ENCODE data around the gene TOMM7. TPM values are rescaled to one million over a fixed set of nuclear protein-coding genes. Genes with fewer than 3 reads are reported as not detected.
"Not testable (repeated sequence)": the region's sequence is repeated elsewhere in the genome, so short reads cannot be mapped to it uniquely, and the experiment has no call there.

The TOMM7 gene
- total RNA-seq, 1 experiment from 2014 or later, result 272 TPM

DNA sequence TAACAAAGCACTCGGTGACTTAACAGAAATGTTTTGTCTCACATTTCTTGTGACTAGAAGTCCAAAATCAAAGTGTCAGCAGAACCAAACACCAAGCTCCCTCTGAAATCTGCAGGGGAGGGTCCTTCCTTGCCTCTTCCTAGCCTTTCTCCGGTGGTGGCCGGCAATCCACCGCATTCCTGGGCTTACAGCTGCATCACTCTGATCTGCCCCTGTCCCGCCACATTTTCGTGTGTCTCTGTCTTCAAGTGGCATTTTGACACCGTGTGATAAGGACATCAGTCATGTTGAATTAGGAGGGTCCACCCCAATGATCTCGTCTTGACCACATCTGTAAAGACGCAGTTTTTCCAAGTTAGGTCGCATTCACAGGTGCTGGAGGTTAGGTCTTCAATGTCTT is 30.5 kb upstream of the TOMM7 start:
- DNase-seq, result no peak
- BruUV-seq (replicated peaks), result no TSS peak
- intact Hi-C loops (cut with micrococcal nuclease; ENCODE audit: unreplicated experiment), result loop anchor here (10.0 kb wide), 1 partner anchor 298 kb away; no protein-coding TSS in a partner anchor
- Mint-ChIP-seq H3K27ac (ENCODE audit: unreplicated experiment) (peak overlapping the region; percentile 16), H3K27me3 (ENCODE audit: unreplicated experiment) (peaks cover 22% of the 10 kb centered on the region), H3K4me3 (ENCODE audit: low read depth, unreplicated experiment) (peak overlapping the region; percentile 89), H3K4me1 (ENCODE audit: low read depth, unreplicated experiment) (peaks cover 8% of the 10 kb centered on the region), H3K9me3 (ENCODE audit: low read depth, unreplicated experiment) (no peaks in the 10 kb centered on the region), H3K36me3 (ENCODE audit: insufficient read depth, unreplicated experiment) (peaks cover 39% of the 10 kb centered on the region)
- TF ChIP-seq, protein P1, sequence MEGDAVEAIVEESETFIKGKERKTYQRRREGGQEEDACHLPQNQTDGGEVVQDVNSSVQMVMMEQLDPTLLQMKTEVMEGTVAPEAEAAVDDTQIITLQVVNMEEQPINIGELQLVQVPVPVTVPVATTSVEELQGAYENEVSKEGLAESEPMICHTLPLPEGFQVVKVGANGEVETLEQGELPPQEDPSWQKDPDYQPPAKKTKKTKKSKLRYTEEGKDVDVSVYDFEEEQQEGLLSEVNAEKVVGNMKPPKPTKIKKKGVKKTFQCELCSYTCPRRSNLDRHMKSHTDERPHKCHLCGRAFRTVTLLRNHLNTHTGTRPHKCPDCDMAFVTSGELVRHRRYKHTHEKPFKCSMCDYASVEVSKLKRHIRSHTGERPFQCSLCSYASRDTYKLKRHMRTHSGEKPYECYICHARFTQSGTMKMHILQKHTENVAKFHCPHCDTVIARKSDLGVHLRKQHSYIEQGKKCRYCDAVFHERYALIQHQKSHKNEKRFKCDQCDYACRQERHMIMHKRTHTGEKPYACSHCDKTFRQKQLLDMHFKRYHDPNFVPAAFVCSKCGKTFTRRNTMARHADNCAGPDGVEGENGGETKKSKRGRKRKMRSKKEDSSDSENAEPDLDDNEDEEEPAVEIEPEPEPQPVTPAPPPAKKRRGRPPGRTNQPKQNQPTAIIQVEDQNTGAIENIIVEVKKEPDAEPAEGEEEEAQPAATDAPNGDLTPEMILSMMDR (IDR thresholded peaks at IDR 0.05; ENCODE audit: unreplicated experiment), result no peak
- CTCF ChIA-PET, result interaction anchor here (0.7 to 0.8 kb wide), 2 partner anchors 35 to 105 kb away, joined by 3 read pairs; no protein-coding TSS in a partner anchor

- no TSS peak for BruUV-seq (replicated peaks)
- H3K27ac Mint-ChIP-seq (ENCODE audit: unreplicated experiment), result no peak overlapping the region
- CTCF ChIA-PET, result interaction anchor here (1.2 kb wide), 1 partner anchor 16 kb away, joined by 3 read pairs; no protein-coding TSS in a partner anchor
- peaks cover 22% of the 10 kb centered on the region for H3K27me3 Mint-ChIP-seq (ENCODE audit: unreplicated experiment)
- TF ChIP-seq, protein P1 (IDR thresholded peaks at IDR 0.05; ENCODE audit: unreplicated experiment), result no peak
- intact Hi-C loops (cut with micrococcal nuclease; ENCODE audit: unreplicated experiment), result loop anchor here (1.0 to 10.0 kb wide), 2 partner anchors 163 to 296 kb away; partner anchors contain the start of gene HYCC1
- H3K4me1 Mint-ChIP-seq (ENCODE audit: low read depth, unreplicated experiment), result peaks cover 5% of the 10 kb centered on the region
- DNase-seq, result no peak
- H3K4me3 Mint-ChIP-seq (ENCODE audit: low read depth, unreplicated experiment), result no peak overlapping the region
- H3K9me3 Mint-ChIP-seq (ENCODE audit: low read depth, unreplicated experiment), result no peaks in the 10 kb centered on the region
- peaks cover 31% of the 10 kb centered on the region for H3K36me3 Mint-ChIP-seq (ENCODE audit: insufficient read depth, unreplicated experiment)
Observed at GRCh38 chr7:22851145-22851544, 28.5 kb upstream of the TOMM7 start.

DNA sequence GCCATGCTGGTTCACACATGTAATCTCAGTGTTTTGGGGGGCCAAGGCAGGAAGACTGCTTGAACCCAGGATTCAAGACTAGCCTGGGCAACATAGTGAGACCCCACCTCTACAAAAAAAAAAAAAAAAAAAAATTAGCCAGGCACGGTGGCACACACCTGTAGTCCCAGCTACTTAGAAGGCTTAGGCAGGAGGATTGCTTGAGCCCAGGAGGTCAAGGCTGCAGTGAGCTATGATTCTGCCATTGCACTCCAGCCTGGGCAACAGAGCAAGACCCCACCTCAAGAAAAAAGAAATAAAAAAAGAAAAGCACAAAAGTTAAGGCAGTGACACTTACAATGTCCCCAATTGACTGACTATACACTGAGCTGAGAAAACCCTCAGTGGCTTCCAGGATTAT is 27.7 kb upstream of the TOMM7 start:
- DNase-seq; H3K9me3 Mint-ChIP-seq (ENCODE audit: low read depth, unreplicated experiment); BruUV-seq (replicated peaks); H3K27ac Mint-ChIP-seq (ENCODE audit: unreplicated experiment); H3K4me1 Mint-ChIP-seq (ENCODE audit: low read depth, unreplicated experiment); H3K4me3 Mint-ChIP-seq (ENCODE audit: low read depth, unreplicated experiment): not testable (repeated sequence)
- intact Hi-C loops (cut with micrococcal nuclease; ENCODE audit: unreplicated experiment), result loop anchor here (10.0 kb wide), 1 partner anchor 296 kb away; no protein-coding TSS in a partner anchor
- H3K36me3 Mint-ChIP-seq (ENCODE audit: insufficient read depth, unreplicated experiment), result peaks cover 24% of the 10 kb centered on the region
- peaks cover 30% of the 10 kb centered on the region for H3K27me3 Mint-ChIP-seq (ENCODE audit: unreplicated experiment)
- CTCF ChIA-PET, result interaction anchor here (1.2 kb wide), 1 partner anchor 15 kb away, joined by 3 read pairs; no protein-coding TSS in a partner anchor

- CTCF ChIA-PET, result no interaction called here
- intact Hi-C loops (cut with micrococcal nuclease; ENCODE audit: unreplicated experiment), result loop anchor here (10.0 kb wide), 1 partner anchor 295 kb away; no protein-coding TSS in a partner anchor
- TF ChIP-seq, protein P1 (IDR thresholded peaks at IDR 0.05; ENCODE audit: unreplicated experiment), result no peak
Observed at GRCh38 chr7:22849662-22850061, 27.0 kb upstream of the TOMM7 start.

DNA sequence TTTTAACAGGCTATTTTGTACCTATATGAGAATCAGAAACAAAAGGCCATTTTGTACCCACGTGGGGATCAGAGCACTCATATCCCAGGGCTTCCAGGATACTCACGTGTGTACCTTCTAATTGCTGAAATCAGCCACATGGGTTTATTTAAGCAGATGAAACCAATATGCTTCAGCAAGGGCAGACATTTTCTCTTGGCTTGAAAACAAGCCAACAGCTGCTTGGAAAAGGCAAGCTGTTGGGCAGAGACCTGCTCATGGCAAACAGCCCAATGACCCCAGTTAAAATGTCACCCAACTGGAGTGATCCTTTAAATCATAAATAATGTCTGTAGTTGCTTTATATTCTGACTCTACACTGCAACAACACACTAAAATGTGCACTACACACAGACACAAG is 26.5 kb upstream of the TOMM7 start:
- TF ChIP-seq, protein P1 (IDR thresholded peaks at IDR 0.05; ENCODE audit: unreplicated experiment), result no peak
- Mint-ChIP-seq H3K4me3 (ENCODE audit: low read depth, unreplicated experiment) (no peak overlapping the region), H3K27ac (ENCODE audit: unreplicated experiment) (no peak overlapping the region), H3K9me3 (ENCODE audit: low read depth, unreplicated experiment) (no peaks in the 10 kb centered on the region), H3K36me3 (ENCODE audit: insufficient read depth, unreplicated experiment) (peaks cover 12% of the 10 kb centered on the region), H3K27me3 (ENCODE audit: unreplicated experiment) (peaks cover 42% of the 10 kb centered on the region), H3K4me1 (ENCODE audit: low read depth, unreplicated experiment) (no peaks in the 10 kb centered on the region)
- BruUV-seq (replicated peaks), result no TSS peak
- CTCF ChIA-PET, result no interaction called here
- intact Hi-C loops (cut with micrococcal nuclease; ENCODE audit: unreplicated experiment), result no loop called here
- DNase-seq, result no peak

More at GRCh38 chr7:22849662-22850061, 27.0 kb upstream of the TOMM7 start:
- Mint-ChIP-seq H3K4me3 (ENCODE audit: low read depth, unreplicated experiment) (no peak overlapping the region), H3K27ac (ENCODE audit: unreplicated experiment) (no peak overlapping the region), H3K4me1 (ENCODE audit: low read depth, unreplicated experiment) (no peaks in the 10 kb centered on the region), H3K36me3 (ENCODE audit: insufficient read depth, unreplicated experiment) (peaks cover 17% of the 10 kb centered on the region), H3K9me3 (ENCODE audit: low read depth, unreplicated experiment) (no peaks in the 10 kb centered on the region), H3K27me3 (ENCODE audit: unreplicated experiment) (peaks cover 37% of the 10 kb centered on the region)
- no TSS peak for BruUV-seq (replicated peaks)
- DNase-seq, result no peak
